ENCODE measurements around the gene SLC25A26.
"Not testable (repeated sequence)": the region's sequence is repeated elsewhere in the genome, so short reads cannot be mapped to it uniquely, and the experiment has no call there.

Gene SLC25A26

GRCh38 chr3:66411961-66412887 lies 191.4 kb downstream of the SLC25A26 start:
- no peak for DNase-seq (ENCODE audit: low read depth)

GRCh38 chr3:66413151-66413751 lies 192.4 kb downstream of the SLC25A26 start:
- no peak for DNase-seq (ENCODE audit: low read depth)

- no peak for DNase-seq (ENCODE audit: low read depth)
Observed at GRCh38 chr3:66414846-66415245, 194.0 kb downstream of the SLC25A26 start.

- no peak for DNase-seq (ENCODE audit: low read depth)
Observed at GRCh38 chr3:66415867-66416428, 195.1 kb downstream of the SLC25A26 start.

GRCh38 chr3:66416556-66417304 lies 195.9 kb downstream of the SLC25A26 start:
- no peak for DNase-seq (ENCODE audit: low read depth)

DNA sequence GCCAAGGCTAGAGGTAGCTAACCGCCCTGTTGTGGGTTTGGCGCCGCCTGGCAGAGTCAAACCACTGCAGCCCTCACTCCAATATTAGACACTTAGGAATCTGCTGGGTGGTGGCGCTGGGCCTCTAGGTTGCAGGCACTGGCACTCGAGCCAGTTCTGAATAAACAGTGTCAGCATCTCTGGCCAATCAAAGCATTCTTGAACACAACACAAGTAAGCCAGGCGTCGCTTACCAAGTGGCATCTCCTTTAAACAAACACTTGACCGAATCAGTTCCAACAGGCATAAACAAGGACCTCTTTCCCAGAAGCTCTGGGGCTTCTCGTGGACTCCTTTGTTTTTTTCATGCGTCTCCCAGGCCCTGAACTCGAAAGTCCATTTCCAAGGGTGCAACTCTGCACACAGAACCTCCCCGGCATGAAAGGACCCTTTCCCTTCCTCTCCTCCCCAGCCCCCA lies 197.7 kb downstream of the SLC25A26 start:
- DNase-seq (ENCODE audit: low read depth): no peak

DNA sequence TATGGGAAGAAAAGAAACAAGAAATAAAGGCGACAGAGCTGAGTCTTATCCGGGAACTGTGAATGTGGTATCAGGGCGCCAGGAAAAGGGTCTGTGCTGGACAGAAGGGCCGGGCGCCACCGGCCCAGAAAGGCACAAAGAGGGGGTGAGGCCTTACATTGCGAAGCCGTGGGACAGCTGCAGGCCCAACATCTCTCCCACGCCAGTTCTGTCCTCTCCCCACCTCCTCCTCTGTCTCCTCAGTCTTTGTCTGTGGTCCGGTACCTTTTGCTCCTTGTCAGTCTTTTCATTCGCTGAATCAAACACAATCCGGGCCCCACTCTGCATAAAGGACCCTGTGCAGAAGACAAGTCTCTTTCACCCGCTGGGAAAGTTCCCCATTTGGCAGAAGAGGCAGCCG lies 198.2 kb downstream of the SLC25A26 start:
- DNase-seq (ENCODE audit: low read depth): no peak

- not testable (repeated sequence) for DNase-seq (ENCODE audit: low read depth)
Observed at GRCh38 chr3:66421144-66421543, 200.3 kb downstream of the SLC25A26 start.

DNA sequence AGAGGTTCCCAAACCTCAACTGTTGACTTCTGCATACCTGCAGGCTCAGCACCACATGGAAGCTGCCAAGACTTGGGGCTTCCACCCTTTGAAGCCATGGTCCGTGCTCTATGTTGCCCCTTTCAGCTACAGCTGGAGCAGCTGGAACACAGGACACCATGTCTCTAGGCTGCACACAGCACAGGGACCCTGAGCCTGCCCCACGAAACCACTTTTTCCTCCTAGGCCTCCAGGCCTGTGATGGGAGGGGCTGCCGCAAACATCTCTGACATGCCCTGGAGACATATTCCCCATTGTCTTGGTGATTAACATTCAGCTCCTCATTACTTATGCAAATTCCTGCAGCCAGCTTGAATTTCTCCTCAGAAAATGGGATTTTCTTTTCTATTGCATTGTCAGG lies 201.1 kb downstream of the SLC25A26 start:
- not testable (repeated sequence) for DNase-seq (ENCODE audit: low read depth)

- no peak for DNase-seq (ENCODE audit: low read depth)
Observed at GRCh38 chr3:66423791-66424190, 203.0 kb downstream of the SLC25A26 start.

GRCh38 chr3:66425032-66425431 lies 204.2 kb downstream of the SLC25A26 start:
- no peak for DNase-seq (ENCODE audit: low read depth)

DNA sequence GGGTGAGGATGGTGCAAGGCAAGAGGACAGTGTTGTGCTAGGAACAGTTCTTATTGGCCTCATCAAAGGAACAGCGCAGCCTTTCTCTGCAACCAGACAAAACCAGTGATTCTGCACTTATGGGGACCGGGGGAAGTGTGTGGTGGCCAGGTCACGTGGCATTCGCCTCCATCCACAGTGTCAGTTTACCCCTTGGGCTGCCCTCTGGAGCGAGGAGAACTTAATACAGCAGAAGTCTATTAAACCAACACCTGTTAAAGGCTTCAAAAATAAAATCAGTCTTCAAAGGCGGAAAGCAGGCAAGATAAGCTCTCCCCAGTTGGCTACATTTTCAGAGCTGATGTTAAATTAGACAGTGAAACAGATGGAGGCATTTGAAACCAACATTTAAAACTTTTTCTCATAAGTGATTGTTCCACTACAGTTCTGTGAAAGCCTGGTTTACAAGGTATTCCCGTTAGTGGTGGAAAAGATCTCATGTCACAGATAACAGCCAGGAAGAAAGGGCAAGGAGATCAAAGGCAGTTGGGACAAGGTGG lies 204.8 kb downstream of the SLC25A26 start:
- no peak for DNase-seq (ENCODE audit: low read depth)

DNA sequence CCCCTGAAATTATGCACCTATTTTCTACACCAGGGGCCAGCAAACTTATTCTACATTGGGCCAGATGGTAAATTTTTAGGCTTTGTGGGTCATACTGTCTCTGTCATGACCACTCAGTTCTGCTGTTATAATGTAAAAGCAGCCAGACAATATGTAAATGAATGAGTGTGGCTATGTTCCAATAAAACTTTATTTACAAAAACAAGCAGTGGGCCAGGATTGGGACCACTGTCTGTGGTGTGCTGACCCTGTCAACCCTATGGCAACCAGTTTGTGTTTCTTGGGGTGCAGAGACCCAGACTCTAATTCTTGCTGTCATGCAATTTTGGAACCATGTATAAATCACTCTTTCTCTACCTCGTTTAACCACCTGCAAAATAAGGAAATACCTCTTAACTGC lies 205.3 kb downstream of the SLC25A26 start:
- no peak for DNase-seq (ENCODE audit: low read depth)

- no peak for DNase-seq (ENCODE audit: low read depth)
Observed at GRCh38 chr3:66427352-66427751, 206.6 kb downstream of the SLC25A26 start.

GRCh38 chr3:66427951-66428474 lies 207.2 kb downstream of the SLC25A26 start:
- no peak for DNase-seq (ENCODE audit: low read depth)
